Stimulated activated CD4-positive, alpha-beta T cell treated with anti-CD3 and anti-CD28 coated beads, TNF-alpha, amount 100 ng/mL, for 4 hours (primary cell): ENCODE measurements around the gene TNP2.

Experiments
- DNase-seq, 3 experiments: peaks; one replicate each; pipeline ENCODE4 v3.0.0-alpha.2; 2020; ENCODE audit warnings: low read depth in 3 of 3

The TNP2 gene

DNA sequence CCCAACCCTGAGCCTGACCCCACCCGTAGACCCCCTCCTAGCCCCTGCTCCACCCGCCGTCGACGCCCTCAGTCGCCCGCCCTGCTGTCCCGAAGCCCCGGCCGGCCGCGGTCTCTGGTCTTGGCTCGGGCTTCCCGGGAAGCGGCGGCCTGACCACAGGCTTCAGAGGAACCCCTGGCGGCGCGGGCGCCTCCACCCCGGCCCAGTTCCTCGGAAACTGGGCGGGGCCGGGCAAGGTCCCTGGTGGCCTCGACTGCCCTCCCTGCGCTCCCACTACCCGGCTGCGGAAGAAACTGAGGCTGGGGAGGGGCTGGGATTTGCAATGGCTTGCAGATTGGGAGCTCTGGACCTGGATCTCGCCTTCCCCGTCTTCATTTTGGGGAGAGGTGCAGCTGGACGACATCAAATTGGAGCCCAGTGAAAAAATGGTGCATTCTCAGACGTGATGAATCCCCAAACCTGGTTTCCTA is 12.4 kb downstream of the TNP2 start:
- no peak for DNase-seq

DNA sequence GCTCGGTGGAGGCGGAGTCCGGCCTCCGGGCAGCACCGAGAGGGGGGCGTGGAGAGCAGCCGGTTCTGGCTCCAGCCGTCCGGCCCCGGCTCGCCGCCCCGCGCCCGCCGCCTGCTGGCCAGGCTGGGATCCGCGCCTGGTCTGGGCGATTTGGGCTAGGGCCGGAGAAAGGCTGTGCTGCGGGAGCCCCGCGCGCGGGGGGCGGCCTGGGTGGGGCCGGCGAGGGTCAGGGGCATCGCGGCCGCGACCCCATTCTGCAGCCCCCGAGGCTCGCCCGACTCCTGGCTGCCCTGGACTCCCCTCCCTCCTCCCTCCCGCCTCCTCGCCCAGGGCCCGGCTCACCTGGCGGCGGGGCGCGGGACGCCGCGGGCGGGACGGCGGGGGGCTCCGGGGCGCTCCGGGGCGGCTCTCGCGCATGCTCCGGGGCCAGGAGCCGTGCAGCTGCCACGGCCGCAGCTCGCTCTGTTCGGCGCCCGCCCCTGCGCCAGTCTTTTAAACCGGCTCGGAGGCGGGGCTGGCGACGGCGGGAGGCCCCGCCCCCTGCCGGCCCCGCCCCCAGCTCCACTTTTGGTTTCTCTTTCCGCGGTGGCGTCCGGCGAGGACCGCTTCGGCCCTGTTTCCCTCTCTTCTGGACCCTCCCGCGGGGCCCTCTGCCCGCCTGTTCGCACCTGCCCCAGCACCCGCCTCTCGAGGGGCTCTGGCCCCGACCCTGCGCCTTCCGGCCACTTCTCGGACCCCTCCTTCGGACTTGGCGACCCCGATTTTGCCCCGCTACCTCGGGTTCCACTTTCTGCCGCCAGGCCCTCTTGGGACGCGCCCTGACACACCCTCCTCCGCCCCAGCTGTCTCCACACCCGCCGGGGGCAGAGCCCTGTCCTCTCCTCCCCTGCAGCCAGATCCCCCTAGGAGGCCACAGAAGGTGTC is 13.1 kb downstream of the TNP2 start, which contains the start of gene SOCS1:
TSS of gene SOCS1 (minus strand) at position 468 of the 924 bp plus-strand sequence. CDS start 726 bp downstream, outside the sequence.
- DNase-seq = peak; percentile 83 to 92 (median 84)

DNA sequence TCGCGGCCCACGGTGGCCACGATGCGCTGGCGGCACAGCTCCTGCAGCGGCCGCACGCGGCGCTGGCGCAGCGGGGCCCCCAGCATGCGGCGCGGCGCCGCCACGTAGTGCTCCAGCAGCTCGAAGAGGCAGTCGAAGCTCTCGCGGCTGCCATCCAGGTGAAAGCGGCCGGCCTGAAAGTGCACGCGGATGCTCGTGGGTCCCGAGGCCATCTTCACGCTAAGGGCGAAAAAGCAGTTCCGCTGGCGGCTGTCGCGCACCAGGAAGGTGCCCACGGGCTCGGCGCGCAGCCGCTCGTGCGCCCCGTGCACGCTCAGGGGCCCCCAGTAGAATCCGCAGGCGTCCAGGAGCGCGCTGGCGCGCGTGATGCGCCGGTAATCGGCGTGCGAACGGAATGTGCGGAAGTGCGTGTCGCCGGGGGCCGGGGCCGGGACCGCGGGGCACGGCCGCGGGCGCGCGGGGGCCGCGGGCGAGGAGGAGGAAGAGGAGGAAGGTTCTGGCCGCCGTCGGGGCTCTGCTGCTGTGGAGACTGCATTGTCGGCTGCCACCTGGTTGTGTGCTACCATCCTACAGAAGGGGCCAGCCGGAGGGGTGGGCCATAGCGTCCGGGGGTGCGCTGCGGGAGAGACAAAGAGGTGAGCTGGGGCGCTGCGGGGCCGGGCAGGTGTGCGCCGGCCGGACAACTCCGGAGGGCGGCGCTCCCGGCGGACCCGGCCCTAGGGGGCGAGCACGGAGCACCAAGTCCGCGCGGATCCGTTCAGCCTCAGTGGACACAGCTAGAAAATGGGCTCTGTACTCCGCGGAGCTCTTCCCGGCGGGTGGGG is 14.0 kb downstream of the TNP2 start:
- DNase-seq = peak; percentile 36 to 48 (median 37)

DNA sequence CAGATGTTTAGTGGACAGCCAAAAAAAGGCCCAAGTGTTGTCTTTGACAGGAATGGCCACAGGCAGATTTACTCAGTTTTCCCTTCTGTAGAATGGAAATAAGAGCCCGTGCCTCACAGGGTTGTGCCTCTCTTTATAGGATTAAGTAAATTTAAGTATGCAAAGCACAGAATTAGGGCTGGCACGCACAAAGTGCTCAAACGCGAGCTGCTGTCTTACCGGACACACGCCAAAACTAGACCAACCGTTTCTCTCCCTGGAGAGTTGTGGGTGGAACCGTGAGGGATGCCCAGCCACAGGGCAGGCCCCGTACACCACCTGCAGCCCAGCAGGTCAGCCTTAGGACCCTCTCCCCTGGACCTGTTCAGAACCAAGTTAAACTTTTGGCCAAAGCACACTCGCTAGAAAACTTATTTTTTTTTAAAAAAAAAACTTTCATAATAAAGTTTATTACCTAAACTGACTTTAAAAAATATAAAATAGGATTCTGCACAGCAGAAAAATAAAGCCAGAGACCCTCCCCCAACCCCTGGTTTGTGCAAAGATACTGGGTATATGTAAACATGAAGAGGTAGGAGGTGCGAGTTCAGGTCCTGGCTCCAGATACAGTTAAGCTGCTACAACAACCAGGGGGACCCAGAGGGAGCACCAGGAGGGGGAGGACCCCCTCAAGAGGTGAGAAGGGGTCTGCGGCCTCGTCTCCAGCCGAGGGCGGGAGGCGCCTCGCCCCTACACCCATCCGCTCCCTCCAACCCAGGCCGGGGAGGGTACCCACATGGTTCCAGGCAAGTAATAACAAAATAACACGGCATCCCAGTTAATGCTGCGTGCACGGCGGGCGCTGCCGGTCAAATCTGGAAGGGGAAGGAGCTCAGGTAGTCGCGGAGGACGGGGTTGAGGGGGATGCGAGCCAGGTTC is 14.9 kb downstream of the TNP2 start:
- DNase-seq = no peak

DNA sequence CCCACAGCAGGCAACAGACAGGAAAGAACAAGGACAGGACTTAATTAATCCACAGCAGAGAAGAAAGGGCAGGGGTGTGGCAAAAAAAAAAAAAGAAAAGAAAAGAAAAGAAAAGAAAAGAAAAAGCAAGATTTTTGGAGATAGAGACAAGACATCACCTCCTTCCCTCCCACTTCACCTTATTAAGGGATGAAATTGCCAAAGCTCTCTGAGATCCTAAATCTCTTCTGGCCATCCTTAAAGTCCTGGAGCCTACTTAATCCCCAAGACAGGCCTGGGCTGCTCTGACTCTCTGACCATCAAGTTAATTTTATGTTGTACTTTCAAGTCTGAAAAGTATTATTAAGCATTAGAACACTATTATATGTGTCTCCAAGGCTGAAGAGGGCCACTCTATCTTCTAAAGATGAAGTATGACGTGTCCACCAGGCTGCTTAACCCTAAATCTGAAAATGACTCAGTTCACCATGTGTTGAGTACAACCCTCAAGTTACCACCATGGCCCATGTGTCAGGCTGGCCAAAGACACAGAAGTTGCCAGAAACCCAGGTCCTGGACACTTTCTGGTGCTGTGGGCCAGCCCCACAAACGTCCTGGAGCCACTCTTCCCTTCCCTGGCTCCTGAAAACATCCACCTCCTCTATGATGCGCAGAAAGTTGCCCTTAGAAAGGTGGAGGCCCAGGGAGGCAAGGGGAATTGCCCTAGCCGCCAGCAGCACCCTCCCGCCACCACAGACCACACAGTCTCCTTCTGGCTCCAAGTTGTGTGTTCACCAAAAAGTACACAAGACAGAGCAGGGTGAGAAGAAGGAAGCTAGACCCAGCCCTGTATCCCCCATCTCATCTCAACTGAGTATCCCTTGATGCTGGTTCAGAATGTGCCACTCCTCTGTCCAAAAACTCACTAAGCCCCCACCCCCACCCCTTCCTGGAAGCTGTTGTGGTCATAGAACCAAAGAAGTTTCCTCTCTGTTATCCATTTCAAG is 15.8 kb downstream of the TNP2 start:
- no peak for DNase-seq

DNA sequence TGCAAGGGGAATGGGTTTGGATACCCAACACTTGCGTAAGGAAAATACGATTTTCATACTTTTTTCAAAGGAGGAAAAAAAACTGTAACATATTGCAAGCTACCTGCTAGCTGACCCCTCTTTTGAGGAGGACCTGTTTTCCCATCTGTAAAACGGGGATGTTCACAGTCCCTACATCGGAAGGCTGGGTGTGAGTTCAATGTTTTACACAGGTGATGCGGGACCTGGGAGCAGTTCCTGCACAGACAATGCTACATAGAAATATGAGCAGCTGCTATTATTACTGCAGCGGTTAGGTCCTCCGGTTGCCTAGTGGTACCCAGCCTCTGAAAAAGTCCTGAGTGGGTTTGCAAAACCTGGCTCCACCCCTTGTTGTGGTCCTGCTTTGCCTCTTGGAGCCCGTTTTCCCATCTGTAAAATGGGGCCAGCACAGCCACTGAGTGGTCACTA is 16.6 kb downstream of the TNP2 start:
- DNase-seq = no peak

DNA sequence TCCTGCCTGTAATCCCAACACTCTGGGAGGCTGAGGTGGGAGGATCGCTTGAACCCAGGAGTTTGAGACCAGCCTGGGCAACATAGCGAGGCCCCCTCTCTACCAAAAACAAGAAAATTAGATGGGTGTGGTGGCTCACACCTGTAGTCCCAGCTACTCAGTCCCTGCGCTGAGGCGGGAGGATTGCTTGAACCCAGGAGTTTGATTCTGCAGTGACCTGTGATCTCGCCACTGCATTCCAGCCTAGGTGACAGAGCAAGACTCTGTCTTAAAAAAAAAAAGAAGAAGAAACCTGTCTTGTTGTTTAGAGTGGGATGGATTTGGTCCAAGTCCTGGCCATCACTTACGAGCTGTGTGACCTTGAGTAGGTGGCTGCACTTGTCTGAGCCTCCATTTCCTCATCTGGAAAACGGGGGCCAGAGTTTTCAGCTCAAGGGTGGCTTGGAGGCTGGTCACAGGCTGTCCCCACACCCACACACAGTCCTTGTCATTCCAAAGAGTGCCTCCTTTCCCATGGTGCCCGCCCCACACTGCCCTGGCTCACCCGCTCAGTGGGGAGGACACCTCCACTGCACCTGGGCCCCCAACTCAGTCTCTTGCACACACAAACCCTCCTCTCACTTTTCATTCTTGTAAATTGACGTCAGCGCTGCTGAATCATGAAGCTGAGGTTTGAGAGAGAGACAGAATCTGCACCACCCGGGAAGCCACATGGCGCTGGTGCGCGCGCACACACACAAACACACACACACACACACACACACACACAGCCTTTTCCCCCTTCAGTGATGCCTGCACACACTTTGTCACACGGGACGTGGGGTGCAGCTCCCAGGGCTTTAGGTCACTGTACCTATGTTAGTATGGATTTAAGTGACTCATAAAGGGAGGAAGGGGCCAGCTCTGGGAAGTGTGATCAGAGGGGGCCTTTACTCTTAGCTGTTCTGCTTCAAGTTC is 17.3 kb downstream of the TNP2 start:
- peak; percentile 60 to 81 (median 67) for DNase-seq

DNA sequence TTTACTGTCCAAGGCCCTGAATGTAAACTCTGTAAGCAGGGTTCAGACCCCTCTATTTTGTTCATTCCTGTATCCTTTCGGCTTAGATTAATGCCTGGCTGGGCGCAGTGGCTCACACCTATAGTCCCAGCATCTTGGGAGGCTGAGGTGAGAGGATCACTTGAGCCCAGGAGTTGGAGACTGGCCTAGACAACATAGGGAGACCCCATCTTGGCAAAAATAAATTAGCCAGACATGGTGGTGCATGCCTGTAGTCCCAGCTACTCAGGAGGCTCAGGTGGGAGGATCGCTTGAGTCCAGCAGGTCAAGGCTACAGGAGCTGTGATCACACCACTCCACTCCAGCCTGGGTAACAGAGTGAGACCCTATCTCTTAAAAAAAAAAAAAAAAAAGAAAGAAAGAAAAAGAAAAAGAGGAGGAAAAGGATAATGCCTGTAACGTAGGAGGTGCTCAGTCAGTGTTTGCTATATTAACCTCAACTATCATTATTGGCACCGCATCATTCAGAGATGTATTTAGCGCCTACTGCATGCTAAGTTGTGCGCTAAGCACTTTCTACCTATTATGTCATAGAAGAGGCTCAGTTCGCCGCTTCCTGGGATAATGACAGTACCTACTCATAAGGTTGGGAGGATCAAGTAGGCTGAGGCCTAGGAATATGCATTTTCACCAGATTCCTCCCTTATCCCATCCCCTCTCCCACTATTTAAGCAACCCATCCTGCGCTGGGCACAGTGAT is 18.2 kb downstream of the TNP2 start:
- DNase-seq = no peak

DNA sequence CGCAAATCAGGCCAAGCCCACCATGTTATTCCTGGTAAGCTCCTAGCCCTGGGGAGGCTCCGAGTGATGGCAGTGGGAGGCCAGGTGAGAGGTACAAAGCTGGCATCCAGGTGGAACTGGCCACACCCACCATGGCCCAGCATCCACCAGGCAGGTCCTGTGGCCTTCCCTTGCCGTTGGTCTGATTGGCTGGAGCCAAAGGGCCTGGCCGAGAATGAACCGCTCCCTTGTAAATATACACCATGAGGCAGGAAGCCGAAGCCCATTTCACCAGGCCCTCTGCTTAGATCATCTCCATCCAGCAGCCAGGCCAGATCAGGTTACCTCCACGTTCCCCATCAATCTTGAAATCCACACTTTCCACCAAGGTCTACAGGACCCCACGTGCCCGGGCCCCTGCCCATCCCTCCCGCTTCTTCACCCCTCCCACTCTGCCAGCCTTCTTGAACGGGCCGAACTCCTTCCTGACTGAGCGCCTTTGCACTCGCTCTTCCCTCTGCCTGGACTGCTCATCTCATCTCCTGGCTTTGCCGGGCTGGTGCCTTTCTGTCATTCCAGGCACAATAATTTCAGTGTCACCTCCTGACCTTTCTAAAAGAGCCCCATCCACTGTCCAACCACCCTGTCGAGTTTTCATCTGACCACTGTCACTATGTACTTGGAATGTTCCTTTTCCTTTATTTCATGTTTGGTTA is 18.9 kb downstream of the TNP2 start:
- no peak for DNase-seq

DNA sequence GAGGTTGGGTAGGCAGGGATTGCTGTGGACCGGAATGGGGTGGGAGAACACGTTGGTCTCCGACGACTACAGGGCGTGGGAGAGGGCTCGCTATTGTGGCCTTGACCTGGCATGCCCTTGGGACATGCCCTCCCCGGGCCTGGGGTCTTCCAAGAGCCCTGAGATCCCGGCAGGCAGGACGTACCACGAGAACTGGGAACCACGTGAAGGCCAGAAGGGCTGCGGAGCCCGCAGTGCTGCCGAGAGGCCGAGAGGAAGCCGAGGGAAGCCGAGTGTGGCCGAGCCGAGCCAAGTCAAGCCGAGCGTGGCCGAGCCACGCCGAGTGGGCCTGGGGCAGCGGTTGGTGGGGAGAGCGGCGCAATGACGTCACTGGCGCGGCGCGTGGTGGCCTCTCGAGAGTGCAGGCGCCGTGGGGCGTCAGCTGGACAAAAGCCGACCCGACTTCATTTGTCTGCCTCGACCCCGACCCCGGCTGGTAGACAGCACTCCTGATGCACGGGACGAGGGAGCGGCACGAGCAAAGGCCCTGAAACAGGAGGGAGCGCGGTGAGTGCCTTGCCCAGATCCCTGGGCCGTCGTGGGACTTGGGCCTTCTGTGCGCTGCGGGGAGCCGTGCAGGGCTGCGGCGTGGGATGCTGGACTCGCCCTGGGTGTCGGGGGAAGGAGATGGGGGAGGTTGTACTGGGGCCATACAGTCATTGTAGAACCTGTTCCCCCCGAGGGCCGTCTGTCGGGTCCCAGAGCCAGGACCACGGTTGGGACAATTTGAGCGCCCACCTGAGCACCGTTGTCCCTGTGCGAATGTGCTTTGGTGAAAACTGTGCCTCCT is 19.7 kb downstream of the TNP2 start:
- no peak for DNase-seq

DNA sequence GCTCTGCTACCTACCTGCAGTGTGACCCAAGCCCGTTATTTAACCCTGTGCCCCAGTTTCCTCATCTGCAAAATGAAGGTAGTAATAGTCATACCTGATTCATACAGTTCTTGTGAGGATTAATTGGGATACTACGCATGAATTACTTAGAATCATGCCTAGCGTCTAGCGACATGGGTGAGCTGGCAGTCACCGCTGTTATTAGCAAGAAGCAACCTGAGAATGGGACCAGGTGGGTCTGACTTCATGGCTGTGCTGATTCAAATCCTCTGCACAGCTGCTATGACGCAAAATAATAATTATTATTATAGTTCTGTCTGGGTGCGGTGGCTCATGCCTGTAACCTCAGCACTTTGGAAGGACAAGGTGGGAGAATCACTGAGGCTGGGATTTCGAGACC is 21.0 kb downstream of the TNP2 start:
- no peak for DNase-seq

DNA sequence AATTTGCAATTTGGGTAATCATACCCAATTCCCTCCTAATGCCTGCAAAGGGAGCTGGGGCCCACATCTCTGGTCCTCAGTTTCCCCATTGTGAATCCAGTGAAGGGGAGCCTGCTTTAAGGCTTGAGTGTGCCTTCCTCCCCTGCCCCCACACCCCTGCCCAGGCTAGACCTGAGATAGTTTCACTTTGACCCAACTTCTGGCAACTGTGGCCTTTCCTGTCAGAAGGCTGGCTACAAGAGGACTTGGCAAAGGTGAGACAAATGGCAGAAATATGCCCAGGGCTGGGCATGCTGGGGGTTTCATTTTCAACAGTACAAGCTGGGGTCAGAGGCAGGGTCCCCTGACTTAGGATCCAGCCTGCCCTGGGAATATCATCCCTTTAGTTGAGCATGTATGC is 23.1 kb downstream of the TNP2 start:
- DNase-seq = no peak

DNA sequence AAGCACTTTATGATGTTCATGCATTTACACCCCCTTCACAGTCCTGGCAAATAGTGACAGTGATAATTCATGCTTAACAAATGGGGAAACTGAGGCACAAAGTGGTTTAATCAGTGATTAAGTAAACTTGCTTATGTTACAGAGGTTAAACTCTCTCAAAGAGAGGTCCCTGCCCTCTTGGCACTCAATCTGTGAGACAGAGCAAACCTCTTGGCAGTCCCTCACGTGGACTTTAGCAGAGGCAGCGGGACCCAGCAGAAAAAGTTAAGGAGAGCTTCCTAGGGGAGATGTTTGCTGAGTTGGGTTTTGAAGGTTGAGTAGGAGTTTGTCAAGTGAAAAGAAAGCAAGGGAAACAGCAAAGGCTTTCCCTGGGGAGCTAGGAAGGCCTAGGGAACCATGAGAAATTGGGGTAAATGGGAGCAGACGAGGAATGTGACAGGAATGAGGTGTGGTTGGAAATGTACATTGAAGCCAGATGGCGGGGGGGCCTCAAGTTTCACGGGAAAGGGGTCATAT is 23.8 kb downstream of the TNP2 start:
- DNase-seq = no peak

DNA sequence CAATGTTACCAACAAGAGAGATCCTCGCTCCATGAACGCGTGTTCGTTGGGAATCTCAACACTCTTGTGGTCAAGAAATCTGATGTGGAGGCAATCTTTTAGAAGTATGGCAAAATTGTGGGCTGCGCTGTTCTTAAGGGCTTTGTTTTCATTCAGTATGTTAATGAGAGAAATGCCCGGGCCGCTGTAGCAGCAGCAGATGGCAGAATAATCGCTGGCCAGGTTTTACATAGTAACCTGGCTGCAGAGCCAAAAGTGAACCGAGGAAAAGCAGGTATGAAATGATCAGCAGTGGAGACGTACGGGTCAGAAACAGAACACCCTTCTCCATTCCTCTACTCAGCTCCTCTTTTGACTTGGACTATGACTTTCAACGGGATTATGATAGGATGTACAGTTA is 26.5 kb downstream of the TNP2 start:
- no peak for DNase-seq

DNA sequence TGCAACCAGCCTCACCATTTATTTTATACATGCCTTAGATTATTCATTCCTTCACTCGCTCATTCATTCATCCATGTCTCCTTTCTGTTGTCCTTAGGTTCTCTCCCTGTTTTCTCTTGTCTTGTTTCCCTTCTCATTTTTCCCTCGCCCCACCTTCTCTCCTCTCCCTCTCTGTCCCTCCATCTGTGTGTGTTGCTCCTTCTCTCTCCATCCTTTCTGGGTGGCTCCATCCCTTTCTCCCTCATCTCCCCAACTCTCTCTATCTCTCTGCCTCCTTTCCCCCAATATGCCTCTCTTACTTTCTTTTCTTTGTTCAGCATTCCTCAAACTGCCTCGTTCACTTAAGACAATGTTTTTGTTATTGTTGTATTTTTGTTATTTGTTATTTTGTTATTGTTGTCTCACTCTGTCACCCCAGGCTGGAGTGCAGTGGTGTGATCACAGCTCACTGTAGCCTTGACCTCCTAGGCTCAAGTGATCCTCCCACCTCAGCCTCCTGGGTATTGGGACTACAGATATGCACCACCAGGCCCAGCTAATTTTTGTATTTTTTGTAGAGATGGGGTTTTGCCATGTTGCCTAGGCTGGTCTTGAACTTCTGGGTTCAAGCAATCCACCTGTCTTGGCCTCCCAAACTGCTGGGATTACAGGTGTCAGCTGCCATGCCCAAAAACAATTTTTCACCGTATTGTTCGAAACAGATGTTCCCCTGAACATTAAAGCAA is 27.5 kb downstream of the TNP2 start:
- DNase-seq = no peak
